ENCODE measurements around the gene GPC2.
"Not testable (repeated sequence)": the region's sequence is repeated elsewhere in the genome, so short reads cannot be mapped to it uniquely, and the experiment has no call there.

GPC2 gene

GRCh38 chr7:100198266-100198665 is 21.1 kb upstream of the GPC2 start:
- H3K4me1 ChIP-seq (ENCODE audit: control insufficient read depth, insufficient read depth, low read length): peaks cover 8% of the 10 kb centered on the region; the same call in 1 of the 2 replicates
- H3K36me3 ChIP-seq (ENCODE audit: control insufficient read depth, insufficient read depth, low read length): no peaks in the 10 kb centered on the region
- H3K27ac ChIP-seq (ENCODE audit: low read depth, low read length): no peak overlapping the region

GRCh38 chr7:100195901-100196322 is 18.7 kb upstream of the GPC2 start:
- not testable (repeated sequence) for H3K27ac ChIP-seq (ENCODE audit: low read depth, low read length); H3K9ac ChIP-seq (ENCODE audit: low read length); H3K4me3 ChIP-seq (ENCODE audit: low read depth, low read length); H3K36me3 ChIP-seq (ENCODE audit: control insufficient read depth, insufficient read depth, low read length); H3K9me3 ChIP-seq (ENCODE audit: control insufficient read depth, insufficient read depth, low read depth, low read length); H3K27me3 ChIP-seq (ENCODE audit: control insufficient read depth, insufficient read depth, low read length); H3K4me1 ChIP-seq (ENCODE audit: control insufficient read depth, insufficient read depth, low read length)

More at GRCh38 chr7:100198266-100198665, 21.1 kb upstream of the GPC2 start:
- Histone ChIP-seq H3K27me3 (ENCODE audit: control insufficient read depth, insufficient read depth, low read length) (peaks cover 15% of the 10 kb centered on the region; the same call in 1 of the 2 replicates), H3K9me3 (ENCODE audit: control insufficient read depth, insufficient read depth, low read depth, low read length) (no peaks in the 10 kb centered on the region), H3K4me3 (ENCODE audit: low read depth, low read length) (no peak overlapping the region), H3K9ac (ENCODE audit: low read length) (no peak overlapping the region)

- Histone ChIP-seq H3K9ac (ENCODE audit: low read length) (no peak overlapping the region), H3K4me1 (ENCODE audit: control insufficient read depth, insufficient read depth, low read length) (peaks cover 3% of the 10 kb centered on the region; the same call in 1 of the 2 replicates), H3K27me3 (ENCODE audit: control insufficient read depth, insufficient read depth, low read length) (peaks cover 6% of the 10 kb centered on the region; the same call in 1 of the 2 replicates), H3K4me3 (ENCODE audit: low read depth, low read length) (no peak overlapping the region), H3K27ac (ENCODE audit: low read depth, low read length) (no peak overlapping the region), H3K9me3 (ENCODE audit: control insufficient read depth, insufficient read depth, low read depth, low read length) (no peaks in the 10 kb centered on the region), H3K36me3 (ENCODE audit: control insufficient read depth, insufficient read depth, low read length) (no peaks in the 10 kb centered on the region)
These were observed 18.0 kb upstream of the GPC2 start for GRCh38 chr7:100195222-100195621.

GRCh38 chr7:100192969-100193368 is 15.8 kb upstream of the GPC2 start:
- H3K27me3 ChIP-seq (ENCODE audit: control insufficient read depth, insufficient read depth, low read length): peaks cover 2% of the 10 kb centered on the region; the same call in 1 of the 2 replicates
- H3K36me3 ChIP-seq (ENCODE audit: control insufficient read depth, insufficient read depth, low read length): no peaks in the 10 kb centered on the region
- H3K4me3 ChIP-seq (ENCODE audit: low read depth, low read length): no peak overlapping the region
- no peaks in the 10 kb centered on the region for H3K9me3 ChIP-seq (ENCODE audit: control insufficient read depth, insufficient read depth, low read depth, low read length)
- H3K4me1 ChIP-seq (ENCODE audit: control insufficient read depth, insufficient read depth, low read length): no peaks in the 10 kb centered on the region
- no peak overlapping the region for H3K27ac ChIP-seq (ENCODE audit: low read depth, low read length)
- no peak overlapping the region for H3K9ac ChIP-seq (ENCODE audit: low read length)

GRCh38 chr7:100192281-100192862 is 15.2 kb upstream of the GPC2 start:
- not testable (repeated sequence) for H3K9ac ChIP-seq (ENCODE audit: low read length); H3K9me3 ChIP-seq (ENCODE audit: control insufficient read depth, insufficient read depth, low read depth, low read length); H3K27ac ChIP-seq (ENCODE audit: low read depth, low read length); H3K4me3 ChIP-seq (ENCODE audit: low read depth, low read length); H3K4me1 ChIP-seq (ENCODE audit: control insufficient read depth, insufficient read depth, low read length); H3K36me3 ChIP-seq (ENCODE audit: control insufficient read depth, insufficient read depth, low read length); H3K27me3 ChIP-seq (ENCODE audit: control insufficient read depth, insufficient read depth, low read length)

- no peaks in the 10 kb centered on the region for H3K36me3 ChIP-seq (ENCODE audit: control insufficient read depth, insufficient read depth, low read length)
- no peaks in the 10 kb centered on the region for H3K4me1 ChIP-seq (ENCODE audit: control insufficient read depth, insufficient read depth, low read length)
- H3K4me3 ChIP-seq (ENCODE audit: low read depth, low read length): no peak overlapping the region
- no peaks in the 10 kb centered on the region for H3K9me3 ChIP-seq (ENCODE audit: control insufficient read depth, insufficient read depth, low read depth, low read length)
- no peak overlapping the region for H3K27ac ChIP-seq (ENCODE audit: low read depth, low read length)
- no peaks in the 10 kb centered on the region for H3K27me3 ChIP-seq (ENCODE audit: control insufficient read depth, insufficient read depth, low read length)
- H3K9ac ChIP-seq (ENCODE audit: low read length): no peak overlapping the region
These were observed 14.6 kb upstream of the GPC2 start for GRCh38 chr7:100191775-100192174.

GRCh38 chr7:100190048-100190711 is 13.0 kb upstream of the GPC2 start:
- Histone ChIP-seq H3K4me3 (ENCODE audit: low read depth, low read length) (no peak overlapping the region), H3K36me3 (ENCODE audit: control insufficient read depth, insufficient read depth, low read length) (no peaks in the 10 kb centered on the region), H3K9ac (ENCODE audit: low read length) (no peak overlapping the region), H3K27ac (ENCODE audit: low read depth, low read length) (no peak overlapping the region), H3K27me3 (ENCODE audit: control insufficient read depth, insufficient read depth, low read length) (no peaks in the 10 kb centered on the region), H3K9me3 (ENCODE audit: control insufficient read depth, insufficient read depth, low read depth, low read length) (no peaks in the 10 kb centered on the region), H3K4me1 (ENCODE audit: control insufficient read depth, insufficient read depth, low read length) (no peaks in the 10 kb centered on the region)

GRCh38 chr7:100189061-100189460 is 11.9 kb upstream of the GPC2 start:
- Histone ChIP-seq H3K9ac (ENCODE audit: low read length) (no peak overlapping the region), H3K27ac (ENCODE audit: low read depth, low read length) (no peak overlapping the region)

GRCh38 chr7:100185726-100186125 is 8.5 kb upstream of the GPC2 start:
- Histone ChIP-seq H3K9ac (ENCODE audit: low read length) (no peak overlapping the region), H3K27me3 (ENCODE audit: control insufficient read depth, insufficient read depth, low read length) (no peaks in the 10 kb centered on the region), H3K4me1 (ENCODE audit: control insufficient read depth, insufficient read depth, low read length) (peaks cover 13% of the 10 kb centered on the region; the same call in 1 of the 2 replicates), H3K4me3 (ENCODE audit: low read depth, low read length) (no peak overlapping the region), H3K36me3 (ENCODE audit: control insufficient read depth, insufficient read depth, low read length) (no peaks in the 10 kb centered on the region), H3K27ac (ENCODE audit: low read depth, low read length) (no peak overlapping the region), H3K9me3 (ENCODE audit: control insufficient read depth, insufficient read depth, low read depth, low read length) (no peaks in the 10 kb centered on the region)

More at GRCh38 chr7:100189061-100189460, 11.9 kb upstream of the GPC2 start:
- Histone ChIP-seq H3K4me1 (ENCODE audit: control insufficient read depth, insufficient read depth, low read length) (no peaks in the 10 kb centered on the region), H3K27me3 (ENCODE audit: control insufficient read depth, insufficient read depth, low read length) (no peaks in the 10 kb centered on the region), H3K36me3 (ENCODE audit: control insufficient read depth, insufficient read depth, low read length) (no peaks in the 10 kb centered on the region), H3K9me3 (ENCODE audit: control insufficient read depth, insufficient read depth, low read depth, low read length) (no peaks in the 10 kb centered on the region), H3K4me3 (ENCODE audit: low read depth, low read length) (no peak overlapping the region)

- H3K9me3 ChIP-seq (ENCODE audit: control insufficient read depth, insufficient read depth, low read depth, low read length); H3K27ac ChIP-seq (ENCODE audit: low read depth, low read length); H3K9ac ChIP-seq (ENCODE audit: low read length); H3K36me3 ChIP-seq (ENCODE audit: control insufficient read depth, insufficient read depth, low read length); H3K4me3 ChIP-seq (ENCODE audit: low read depth, low read length): not testable (repeated sequence)
- Histone ChIP-seq H3K27me3 (ENCODE audit: control insufficient read depth, insufficient read depth, low read length) (peaks cover 11% of the 10 kb centered on the region; the same call in 1 of the 2 replicates), H3K4me1 (ENCODE audit: control insufficient read depth, insufficient read depth, low read length) (peaks cover 13% of the 10 kb centered on the region; the same call in 1 of the 2 replicates)
These were observed 5.9 kb upstream of the GPC2 start for GRCh38 chr7:100183090-100183489.

GRCh38 chr7:100182616-100183015 is 5.4 kb upstream of the GPC2 start:
- Histone ChIP-seq H3K27me3 (ENCODE audit: control insufficient read depth, insufficient read depth, low read length) (peaks cover 16% of the 10 kb centered on the region; the same call in 1 of the 2 replicates), H3K4me1 (ENCODE audit: control insufficient read depth, insufficient read depth, low read length) (peaks cover 13% of the 10 kb centered on the region; the same call in 1 of the 2 replicates)
- not testable (repeated sequence) for H3K27ac ChIP-seq (ENCODE audit: low read depth, low read length); H3K9ac ChIP-seq (ENCODE audit: low read length); H3K36me3 ChIP-seq (ENCODE audit: control insufficient read depth, insufficient read depth, low read length); H3K9me3 ChIP-seq (ENCODE audit: control insufficient read depth, insufficient read depth, low read depth, low read length); H3K4me3 ChIP-seq (ENCODE audit: low read depth, low read length)

Measured in HUES6 (cell line).